ENCODE data around the gene MBTPS1.

The MBTPS1 gene

GRCh38 chr16:84036982-84037425, 79.7 kb downstream of the MBTPS1 start:
- no peak for DNase-seq (ENCODE audit: low read depth in 2 of 2)

GRCh38 chr16:84036131-84036530, 80.6 kb downstream of the MBTPS1 start:
- no peak for DNase-seq (ENCODE audit: low read depth in 2 of 2)

GRCh38 chr16:84034516-84034915, 82.2 kb downstream of the MBTPS1 start:
- DNase-seq (ENCODE audit: low read depth in 2 of 2) = no peak

GRCh38 chr16:84033251-84034195, 83.2 kb downstream of the MBTPS1 start:
- no peak for DNase-seq (ENCODE audit: low read depth in 2 of 2)

GRCh38 chr16:84032458-84033178, 84.1 kb downstream of the MBTPS1 start:
- DNase-seq (ENCODE audit: low read depth in 2 of 2) = no peak

GRCh38 chr16:84031556-84031955, 85.2 kb downstream of the MBTPS1 start:
- DNase-seq (ENCODE audit: low read depth in 2 of 2) = no peak

- no peak for DNase-seq (ENCODE audit: low read depth in 2 of 2)
Measured at GRCh38 chr16:84029297-84030047, 87.3 kb downstream of the MBTPS1 start.

- DNase-seq (ENCODE audit: low read depth in 2 of 2) = no peak
Measured at GRCh38 chr16:84027625-84028024, 89.1 kb downstream of the MBTPS1 start.

- DNase-seq (ENCODE audit: low read depth in 2 of 2) = no peak
Measured at GRCh38 chr16:84026606-84027005, 90.1 kb downstream of the MBTPS1 start.

- no peak for DNase-seq (ENCODE audit: low read depth in 2 of 2)
Measured at GRCh38 chr16:84024854-84025253, 91.9 kb downstream of the MBTPS1 start.

- no peak for DNase-seq (ENCODE audit: low read depth in 2 of 2)
Measured at GRCh38 chr16:84022644-84023043, 94.1 kb downstream of the MBTPS1 start.

- no peak for DNase-seq (ENCODE audit: low read depth in 2 of 2)
Measured at GRCh38 chr16:84021488-84021887, 95.3 kb downstream of the MBTPS1 start.

- no peak for DNase-seq (ENCODE audit: low read depth in 2 of 2)
Measured at GRCh38 chr16:84020353-84020752, 96.4 kb downstream of the MBTPS1 start.

- DNase-seq (ENCODE audit: low read depth in 2 of 2) = no peak
Measured at GRCh38 chr16:84018710-84019109, 98.0 kb downstream of the MBTPS1 start.

- no peak for DNase-seq (ENCODE audit: low read depth in 2 of 2)
Measured at GRCh38 chr16:84016477-84016876, 100.3 kb downstream of the MBTPS1 start.

- DNase-seq (ENCODE audit: low read depth in 2 of 2) = no peak
Measured at GRCh38 chr16:84015399-84015798, 101.3 kb downstream of the MBTPS1 start.

- no peak for DNase-seq (ENCODE audit: low read depth in 2 of 2)
Measured at GRCh38 chr16:84014570-84015327, 102.0 kb downstream of the MBTPS1 start.

GRCh38 chr16:84013787-84014569, 102.8 kb downstream of the MBTPS1 start:
- DNase-seq (ENCODE audit: low read depth in 2 of 2) = peak in 1 of 2 donors; percentile 6

GRCh38 chr16:84009282-84009681, 107.5 kb downstream of the MBTPS1 start:
- DNase-seq (ENCODE audit: low read depth in 2 of 2) = no peak

- DNase-seq (ENCODE audit: low read depth in 2 of 2) = no peak
Measured at GRCh38 chr16:84007965-84008364, 108.8 kb downstream of the MBTPS1 start.

- no peak for DNase-seq (ENCODE audit: low read depth in 2 of 2)
Measured at GRCh38 chr16:84007520-84007919, 109.2 kb downstream of the MBTPS1 start.
